Measurements from ENCODE around the gene NDUFS8. TPM values are rescaled to one million over a fixed set of nuclear protein-coding genes. Genes with fewer than 3 reads are reported as not detected.

Gene NDUFS8
- total and polyA plus RNA-seq, 10 of the 15 experiments (the other 5 are each of a cell fraction or from before 2014, with no cell fraction given), result 17.6 to 308 (median 120) TPM

DNA sequence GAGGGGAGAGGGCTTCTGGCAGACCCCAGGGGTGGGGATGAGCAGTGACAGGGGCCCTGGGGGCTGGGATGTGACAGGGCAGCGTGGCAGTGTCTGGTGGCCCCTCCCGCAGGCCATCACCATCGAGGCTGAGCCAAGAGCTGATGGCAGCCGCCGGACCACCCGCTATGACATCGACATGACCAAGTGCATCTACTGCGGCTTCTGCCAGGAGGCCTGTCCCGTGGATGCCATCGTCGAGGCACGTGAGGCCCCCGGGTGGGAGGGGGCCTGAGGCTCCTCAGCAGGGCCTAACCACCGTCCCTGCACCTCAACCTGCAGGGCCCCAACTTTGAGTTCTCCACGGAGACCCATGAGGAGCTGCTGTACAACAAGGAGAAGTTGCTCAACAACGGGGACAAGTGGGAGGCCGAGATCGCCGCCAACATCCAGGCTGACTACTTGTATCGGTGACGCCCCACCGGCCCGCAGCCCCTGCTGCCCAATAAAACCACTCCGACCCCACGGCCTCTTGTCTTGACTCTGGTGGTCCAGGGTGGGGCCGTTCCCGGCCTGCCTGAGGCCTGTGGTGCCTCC, 5.7 kb downstream of the NDUFS8 start:
- no peak for FAIRE-seq
- no peak for ATAC-seq
- no peak overlapping the region for H3K9ac ChIP-seq (ENCODE audit: control insufficient read depth, insufficient read depth, low read length)
- H3K36me3 ChIP-seq (ENCODE audit: control insufficient read depth in 2 of 2, insufficient read depth in 2 of 2, low read length in 1 of 2), result peaks cover 3 to 15% of the 10 kb centered on the region in 2 experiments; a peak in 3 of 4 replicates
- POLR2A ChIA-PET, result interaction anchor here (0.8 to 2.6 kb wide), 2 partner anchors 33 to 338 kb away, joined by 7 to 11 read pairs; partner anchors contain the start of gene UNC93B1
- no peak overlapping the region for H3K27ac ChIP-seq (ENCODE audit: control insufficient read depth, insufficient read depth)
- no peaks in the 10 kb centered on the region for H3K27me3 ChIP-seq (replicated peaks in 1 of 2; ENCODE audit: control insufficient read depth in 2 of 2, insufficient read depth in 2 of 2, low read length in 1 of 2)
- H4K20me1 ChIP-seq (ENCODE audit: control insufficient read depth, insufficient read depth), result no peaks in the 10 kb centered on the region
- H3K79me2 ChIP-seq (ENCODE audit: control insufficient read depth, insufficient read depth, low read length), result peaks cover 38% of the 10 kb centered on the region
- no peak overlapping the region for H3K4me2 ChIP-seq (ENCODE audit: control insufficient read depth, insufficient read depth)
- intact Hi-C loops (cut with micrococcal nuclease; ENCODE audit: unreplicated experiment), result loop anchor here (5.0 kb wide), 1 partner anchor 34 kb away; the partner anchor contains the start of gene UNC93B1
- no peaks in the 10 kb centered on the region for H3K9me3 ChIP-seq (replicated peaks; ENCODE audit: control insufficient read depth, insufficient read depth, low read length)
- CTCF ChIA-PET, result no interaction called here
- no peak for DNase-seq (ENCODE audit: low read depth, low spot score)
- RAD21 ChIA-PET (ENCODE audit: unreplicated experiment), result no interaction called here
- no peak for TF ChIP-seq ATF3 (IDR thresholded peaks at IDR 0.05; ENCODE audit: borderline replicate concordance, extremely low read depth, low read depth, low read length)
- TF ChIP-seq POLR2A (IDR thresholded peaks at IDR 0.05; ENCODE audit: low read depth, low read length), result peak; percentile 12; the same call in 1 of the 2 replicates
- no peak for TF ChIP-seq BMI1 (IDR thresholded peaks at IDR 0.05; ENCODE audit: borderline replicate concordance)
- no peak for TF ChIP-seq HDAC2 (IDR thresholded peaks at IDR 0.05)
- TF ChIP-seq SP1 (IDR thresholded peaks at IDR 0.05; ENCODE audit: low read depth, low read length), result no peak
- TF ChIP-seq POU2F2 (IDR thresholded peaks at IDR 0.05; ENCODE audit: borderline replicate concordance, low read depth, low read length), result no peak
- TF ChIP-seq SMAD1 (IDR thresholded peaks at IDR 0.05; ENCODE audit: low read depth, partially characterized antibody), result no peak
- H3K4me3 ChIP-seq, result no peak overlapping the region
- peaks cover 22% of the 10 kb centered on the region for H3K4me1 ChIP-seq (ENCODE audit: control insufficient read depth, insufficient read depth, low read length)
- BruUV-seq (replicated peaks), result no TSS peak
- WGBS (ENCODE audit: insufficient coverage, insufficient replicate concordance, low lambda C conversion rate, missing lambda C conversion rate), result 91% methylated on average over 21 of the region's 27 CpGs
- H2AFZ ChIP-seq (ENCODE audit: control insufficient read depth, low read depth, low read length), result no peak overlapping the region
- in situ Hi-C loops (cut with MboI), result no loop called here
- SMC1A ChIA-PET (ENCODE audit: uncharacterized antibody, unreplicated experiment), result no interaction called here

Data from GM12878 (cell line).